Testis (tissue), 2 donors: ENCODE data around the gene RESP18.

Experiments
- POLR2A ChIP-seq: fragments of 450-650 bp; IDR thresholded peaks from one replicate; pipeline ENCODE4 v1.6.1; 2017; ENCODE audit warnings: antibody characterized with exemption, mild to moderate bottlenecking, moderate library complexity
- TF ChIP-seq, protein P1 (sequence below), 3 experiments: fragments of 450-650 bp in 2 of 3; fragments of 200-600 bp in 1 of 3; sonication (generic) in 1 of 3; IDR thresholded peaks; one replicate each; pipeline ENCODE4 v1.5.1; 2016 to 2019; ENCODE audit warnings: antibody characterized with exemption in 3 of 3, mild to moderate bottlenecking in 2 of 3, moderate library complexity in 1 of 3

DNA sequence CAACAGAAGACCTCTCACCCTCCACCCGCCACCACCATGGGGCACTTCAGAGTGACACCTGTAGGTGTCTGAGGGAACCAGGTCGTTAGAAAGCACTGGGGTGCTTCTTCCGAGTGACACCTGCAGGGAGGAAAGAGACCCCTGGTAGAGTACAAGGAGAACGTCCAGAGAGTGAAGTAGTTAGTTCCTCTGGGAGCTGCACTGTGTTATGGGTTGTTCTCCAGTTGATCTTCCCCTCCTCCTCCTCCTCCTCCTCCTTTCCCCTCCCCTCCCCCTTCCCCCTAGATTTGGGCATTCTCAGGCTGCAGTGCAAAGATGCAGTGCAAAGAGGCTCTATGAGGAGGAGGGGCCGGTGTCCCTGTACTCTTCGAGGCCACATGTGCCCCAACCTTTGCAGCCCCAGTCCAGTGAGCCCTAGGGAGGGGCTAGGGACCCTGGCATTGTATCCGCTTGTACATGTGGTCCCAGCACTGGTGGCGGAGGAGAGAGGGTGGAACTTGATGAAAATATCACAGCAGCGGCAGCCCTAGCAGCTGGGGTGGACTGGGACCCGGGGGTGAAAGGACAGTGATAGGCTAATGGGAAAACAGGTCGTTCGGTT, 52.5 kb downstream of the RESP18 start:
- TF ChIP-seq, protein P1, sequence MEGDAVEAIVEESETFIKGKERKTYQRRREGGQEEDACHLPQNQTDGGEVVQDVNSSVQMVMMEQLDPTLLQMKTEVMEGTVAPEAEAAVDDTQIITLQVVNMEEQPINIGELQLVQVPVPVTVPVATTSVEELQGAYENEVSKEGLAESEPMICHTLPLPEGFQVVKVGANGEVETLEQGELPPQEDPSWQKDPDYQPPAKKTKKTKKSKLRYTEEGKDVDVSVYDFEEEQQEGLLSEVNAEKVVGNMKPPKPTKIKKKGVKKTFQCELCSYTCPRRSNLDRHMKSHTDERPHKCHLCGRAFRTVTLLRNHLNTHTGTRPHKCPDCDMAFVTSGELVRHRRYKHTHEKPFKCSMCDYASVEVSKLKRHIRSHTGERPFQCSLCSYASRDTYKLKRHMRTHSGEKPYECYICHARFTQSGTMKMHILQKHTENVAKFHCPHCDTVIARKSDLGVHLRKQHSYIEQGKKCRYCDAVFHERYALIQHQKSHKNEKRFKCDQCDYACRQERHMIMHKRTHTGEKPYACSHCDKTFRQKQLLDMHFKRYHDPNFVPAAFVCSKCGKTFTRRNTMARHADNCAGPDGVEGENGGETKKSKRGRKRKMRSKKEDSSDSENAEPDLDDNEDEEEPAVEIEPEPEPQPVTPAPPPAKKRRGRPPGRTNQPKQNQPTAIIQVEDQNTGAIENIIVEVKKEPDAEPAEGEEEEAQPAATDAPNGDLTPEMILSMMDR (IDR thresholded peaks at IDR 0.05): no peak
- no peak for TF ChIP-seq POLR2A
